H54 (cell line): ENCODE measurements around the gene GALNT8.

Source experiments
- DNase-seq: peaks from one replicate; pipeline ENCODE4 v3.0.0; 2011; ENCODE audit warnings: low spot score, mixed read lengths; ENCODE audit not compliant: insufficient read length
- FAIRE-seq: peaks from 3 replicates; lab custom pipeline; 2011; peaks lifted over from hg19 to GRCh38; lab: Jason Lieb, UNC
- POLR2A ChIP-seq: IDR thresholded peaks from 2 replicates; pipeline ENCODE4 v1.6.1; 2011; ENCODE audit warnings: low read depth, mild to moderate bottlenecking, low read length

Gene GALNT8

DNA sequence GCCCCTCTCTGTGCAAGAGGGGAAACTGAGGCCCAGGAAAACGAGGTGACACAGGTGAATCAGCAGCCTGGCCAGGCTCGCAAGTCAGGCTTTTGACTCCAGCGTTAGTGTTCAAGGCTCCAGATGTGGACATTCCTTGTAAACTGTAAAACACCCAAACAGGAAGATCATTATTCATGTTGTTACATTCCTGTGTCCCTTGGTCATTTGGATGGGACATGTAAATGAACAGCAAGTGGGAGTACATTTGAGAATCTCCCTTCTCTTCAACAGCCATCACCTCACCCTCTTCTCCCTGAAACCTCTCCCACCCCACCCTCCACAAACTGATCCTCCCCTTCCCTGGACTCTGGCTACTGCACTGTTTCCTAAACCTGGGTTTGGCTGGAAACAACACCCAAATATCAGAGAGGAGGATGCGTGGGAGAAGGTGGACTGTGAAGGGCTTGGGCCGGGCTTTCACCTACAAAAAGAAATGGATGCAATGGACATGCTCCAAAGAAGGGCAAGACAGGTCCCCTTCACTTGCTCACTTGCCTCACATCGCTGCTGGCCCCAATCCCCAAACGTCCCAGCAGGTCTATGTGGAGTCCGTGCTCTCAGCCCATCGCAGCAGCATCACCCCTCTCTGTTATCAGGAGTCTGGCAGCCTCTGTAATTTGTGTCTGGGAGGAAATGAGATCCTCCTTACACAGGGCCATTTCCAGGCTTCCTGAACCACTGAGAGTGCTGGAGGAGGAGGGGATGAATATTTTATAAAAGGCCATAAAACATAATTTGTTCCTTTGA lies 76.7 kb downstream of the GALNT8 start:
- DNase-seq (no peak), FAIRE-seq (no peak)
- no peak for TF ChIP-seq POLR2A

DNA sequence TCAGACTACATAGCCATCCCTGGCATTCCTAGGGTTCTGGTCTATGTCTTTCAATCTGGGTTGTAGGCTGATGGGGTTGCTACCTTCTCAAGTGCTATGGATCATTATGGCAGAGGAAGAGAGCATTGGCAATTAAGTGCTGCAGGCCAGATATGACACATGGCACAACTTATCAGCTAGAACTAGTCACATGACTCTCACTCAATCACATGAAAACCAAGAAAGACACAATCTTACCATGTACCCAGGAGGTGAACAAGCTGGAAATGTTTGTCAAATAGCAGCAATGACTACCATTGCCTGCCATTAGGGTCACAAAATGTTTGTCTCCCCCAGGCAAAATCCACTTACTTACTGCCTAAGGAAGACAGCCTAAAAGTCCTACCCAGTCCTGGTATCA lies 80.4 kb downstream of the GALNT8 start:
- DNase-seq (no peak), FAIRE-seq (no peak)
- TF ChIP-seq POLR2A: no peak

DNA sequence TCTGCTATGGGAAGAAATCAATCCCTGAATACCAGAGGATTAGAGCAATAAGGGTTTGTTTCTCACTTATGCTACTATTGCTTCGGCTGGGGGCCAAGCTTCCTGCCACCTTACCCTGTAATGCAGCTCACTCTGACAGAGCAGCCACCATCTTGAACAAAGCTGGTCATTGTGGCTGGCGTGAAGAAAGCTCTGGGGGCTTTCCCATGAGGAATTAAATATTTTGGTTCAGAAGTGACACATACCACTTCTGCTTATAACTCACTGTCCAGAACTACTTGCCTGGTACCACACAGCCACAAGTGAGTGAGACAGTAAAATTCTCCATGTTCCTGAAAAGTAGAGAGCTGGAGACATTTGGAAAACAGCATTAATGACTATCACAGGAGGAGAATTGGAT lies 82.6 kb downstream of the GALNT8 start:
- TF ChIP-seq POLR2A: no peak
- DNase-seq (no peak), FAIRE-seq (no peak)

DNA sequence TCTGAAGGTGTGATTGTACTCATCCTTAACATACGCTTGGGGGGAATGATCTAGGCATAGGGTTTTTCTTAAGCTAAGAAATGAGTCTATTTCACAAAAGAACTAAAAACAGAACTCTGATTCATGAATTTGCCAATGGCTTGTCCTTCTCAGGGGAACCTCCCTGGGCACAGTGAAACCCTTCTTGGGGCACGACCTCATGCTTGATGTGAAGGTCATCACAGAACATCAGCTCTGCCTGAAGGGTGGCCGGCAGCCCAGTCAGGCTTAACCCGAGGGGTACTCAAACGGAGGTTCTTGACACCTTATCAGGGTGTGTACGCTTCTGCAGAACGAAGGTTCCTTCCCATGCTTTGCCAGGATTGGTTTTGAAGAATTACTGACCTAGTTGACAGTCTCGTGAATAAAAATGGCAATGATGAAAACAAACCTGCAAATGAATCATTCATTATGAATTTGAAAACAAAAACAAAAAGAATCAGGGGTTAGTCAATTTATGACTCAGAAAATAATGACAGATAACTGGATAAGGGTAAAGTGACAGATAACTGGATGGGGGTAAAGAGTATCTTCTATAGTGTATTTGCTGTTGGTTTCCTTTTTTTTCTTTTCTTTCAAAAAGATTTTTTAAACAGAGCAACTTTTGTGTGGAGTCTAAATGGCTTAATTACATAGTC lies 86.4 kb downstream of the GALNT8 start:
- TF ChIP-seq POLR2A: no peak
- FAIRE-seq: no peak
- no peak for DNase-seq

DNA sequence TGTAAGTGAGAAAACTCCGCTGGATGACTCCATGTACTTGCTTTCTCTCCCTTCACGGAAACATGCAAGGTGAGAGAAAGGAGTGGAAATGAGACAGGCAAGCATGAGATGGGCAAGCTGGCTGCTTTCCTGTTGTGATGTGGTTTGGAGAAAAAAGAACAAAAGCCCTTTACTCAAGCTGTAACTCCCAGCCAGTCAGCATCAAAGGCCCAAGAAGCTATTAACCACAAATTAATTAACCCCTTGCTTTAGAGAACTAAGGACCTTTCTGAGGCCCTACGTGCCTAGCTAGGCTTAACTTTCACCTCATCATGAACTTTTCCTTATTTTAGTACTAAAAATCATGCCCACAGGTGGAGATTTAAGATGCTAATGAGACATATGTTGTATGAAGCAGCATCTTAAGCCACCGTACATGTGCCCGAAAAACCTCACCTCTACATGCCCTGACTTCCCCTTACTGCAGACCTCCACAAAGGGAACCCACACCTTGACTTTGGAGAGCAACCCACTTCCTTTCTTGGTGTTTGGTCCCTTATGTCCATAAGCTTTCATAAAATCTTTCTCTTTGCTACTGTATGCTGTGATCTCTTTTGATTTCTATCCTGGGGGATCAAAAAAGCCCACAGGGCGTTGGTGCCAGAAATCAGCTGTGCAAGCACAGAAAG lies 87.0 kb downstream of the GALNT8 start:
- no peak for TF ChIP-seq POLR2A
- no peak for FAIRE-seq
- DNase-seq: no peak

DNA sequence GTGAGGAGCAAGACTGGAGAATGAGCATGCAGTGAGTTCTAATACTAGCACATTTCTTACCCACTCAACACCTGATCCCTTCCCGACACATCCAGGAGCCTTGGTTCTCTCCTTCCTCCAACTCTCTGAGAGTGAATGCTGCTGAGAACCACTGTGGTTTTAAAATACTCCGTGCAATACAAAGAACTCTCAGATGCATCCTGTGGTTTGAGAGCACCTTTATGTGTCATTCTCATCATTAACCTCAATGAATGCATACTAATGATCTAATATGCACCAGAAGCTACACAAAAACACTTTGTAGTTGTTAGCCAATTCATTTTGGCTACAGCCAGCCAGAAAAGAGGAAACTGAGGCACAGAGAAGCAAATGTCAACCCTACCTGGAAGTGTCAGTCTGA lies 87.6 kb downstream of the GALNT8 start:
- DNase-seq (no peak), FAIRE-seq (no peak)
- no peak for TF ChIP-seq POLR2A

DNA sequence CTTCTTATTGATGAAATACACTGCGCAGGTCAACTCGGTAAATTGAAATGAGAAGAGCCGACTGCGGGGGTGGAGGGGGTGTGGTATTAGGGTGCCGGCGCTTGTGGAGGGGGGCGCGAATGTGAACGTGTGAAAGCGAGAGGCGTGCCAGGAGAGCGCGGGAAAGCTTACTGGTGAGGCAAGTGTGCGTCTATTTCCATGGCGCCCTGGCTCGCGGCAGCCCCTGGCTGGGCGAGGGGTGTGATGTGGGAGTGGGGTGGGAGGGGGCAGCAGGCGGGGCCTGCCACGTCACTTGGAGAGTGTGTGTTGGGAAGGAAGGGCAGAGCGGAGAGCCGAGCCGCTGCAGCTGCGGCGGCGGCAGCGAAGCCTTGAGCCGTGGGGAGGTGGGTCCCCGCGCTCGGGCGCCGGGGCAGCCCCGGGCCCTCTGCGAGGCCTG lies 88.8 kb downstream of the GALNT8 start:
- TF ChIP-seq POLR2A: no peak
- FAIRE-seq: no peak
- DNase-seq: no peak

DNA sequence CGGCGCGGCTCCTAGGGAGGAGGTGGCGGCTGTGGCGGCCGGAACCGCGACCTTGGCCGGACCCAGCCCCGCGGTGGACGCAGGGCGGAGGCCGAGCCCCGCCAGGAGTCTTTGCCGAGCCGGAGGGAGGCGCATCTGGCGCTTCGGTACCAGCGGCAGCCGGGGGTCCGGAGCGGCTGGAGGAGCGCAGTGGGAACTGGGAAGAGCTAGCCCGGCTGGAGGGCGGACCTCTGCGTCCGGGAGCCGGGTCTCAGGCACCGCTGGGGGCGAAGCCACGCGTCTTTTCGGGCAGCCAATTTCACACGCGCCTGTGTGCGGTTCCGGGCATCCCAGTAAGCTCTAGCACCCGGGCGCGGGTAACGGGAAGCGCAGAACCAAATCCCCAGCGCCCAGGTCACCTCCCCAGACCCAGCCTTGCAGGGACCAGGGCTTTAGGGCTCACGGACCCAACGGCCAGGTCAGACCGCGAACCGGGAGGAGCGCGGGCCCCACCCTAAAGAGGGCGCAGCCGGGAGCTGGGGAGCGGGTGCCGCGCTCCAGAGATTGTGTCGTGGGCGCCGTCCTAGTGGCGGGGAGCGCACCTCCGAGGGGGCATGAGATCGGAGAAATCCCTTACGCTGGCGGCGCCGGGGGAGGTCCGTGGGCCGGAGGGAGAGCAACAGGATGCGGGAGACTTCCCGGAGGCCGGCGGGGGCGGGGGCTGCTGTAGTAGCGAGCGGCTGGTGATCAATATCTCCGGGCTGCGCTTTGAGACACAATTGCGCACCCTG lies 89.4 kb downstream of the GALNT8 start:
- no peak for FAIRE-seq
- DNase-seq: no peak
- TF ChIP-seq POLR2A: no peak

DNA sequence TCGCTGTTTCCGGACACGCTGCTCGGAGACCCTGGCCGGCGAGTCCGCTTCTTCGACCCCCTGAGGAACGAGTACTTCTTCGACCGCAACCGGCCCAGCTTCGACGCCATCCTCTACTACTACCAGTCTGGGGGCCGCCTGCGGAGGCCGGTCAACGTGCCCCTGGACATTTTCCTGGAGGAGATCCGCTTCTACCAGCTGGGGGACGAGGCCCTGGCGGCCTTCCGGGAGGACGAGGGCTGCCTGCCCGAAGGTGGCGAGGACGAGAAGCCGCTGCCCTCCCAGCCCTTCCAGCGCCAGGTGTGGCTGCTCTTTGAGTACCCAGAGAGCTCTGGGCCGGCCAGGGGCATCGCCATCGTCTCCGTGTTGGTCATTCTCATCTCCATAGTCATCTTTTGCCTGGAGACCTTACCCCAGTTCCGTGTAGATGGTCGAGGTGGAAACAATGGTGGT lies 90.0 kb downstream of the GALNT8 start:
- DNase-seq (no peak), FAIRE-seq (no peak)
- TF ChIP-seq POLR2A: no peak

DNA sequence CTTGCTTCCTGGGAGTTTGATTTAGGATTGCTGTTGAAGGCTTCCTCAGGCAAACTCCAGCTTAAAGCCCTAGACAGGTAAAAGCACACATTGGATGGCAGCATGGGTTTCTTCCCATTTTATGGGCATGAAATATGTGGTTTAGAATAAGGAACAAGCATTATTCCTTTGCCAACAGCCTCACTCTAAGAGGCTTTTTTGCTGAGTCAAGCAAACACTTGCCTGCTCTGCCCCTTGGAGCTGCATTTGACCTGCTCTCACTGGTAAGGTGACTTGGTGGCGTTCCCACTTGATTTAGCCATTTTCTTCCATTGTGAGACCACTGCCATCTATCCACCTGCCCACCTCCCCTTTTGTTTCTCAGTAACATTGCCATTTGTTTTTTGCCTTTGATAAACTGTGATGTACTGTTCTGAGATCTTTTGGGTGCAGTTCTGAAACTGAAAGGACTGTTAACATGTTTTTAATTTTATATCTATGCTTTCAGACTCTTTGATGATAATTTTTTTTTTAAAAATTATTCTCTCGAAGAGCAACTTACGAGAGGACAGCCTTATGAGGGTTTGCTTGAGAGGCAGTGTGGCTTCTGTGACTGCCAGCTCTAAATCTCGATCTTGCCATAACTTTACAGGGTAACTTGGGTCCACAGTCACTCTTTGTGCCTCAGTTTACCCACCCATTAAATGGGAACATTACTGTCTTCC lies 92.6 kb downstream of the GALNT8 start:
- FAIRE-seq (no peak), DNase-seq (no peak)
- TF ChIP-seq POLR2A: no peak

DNA sequence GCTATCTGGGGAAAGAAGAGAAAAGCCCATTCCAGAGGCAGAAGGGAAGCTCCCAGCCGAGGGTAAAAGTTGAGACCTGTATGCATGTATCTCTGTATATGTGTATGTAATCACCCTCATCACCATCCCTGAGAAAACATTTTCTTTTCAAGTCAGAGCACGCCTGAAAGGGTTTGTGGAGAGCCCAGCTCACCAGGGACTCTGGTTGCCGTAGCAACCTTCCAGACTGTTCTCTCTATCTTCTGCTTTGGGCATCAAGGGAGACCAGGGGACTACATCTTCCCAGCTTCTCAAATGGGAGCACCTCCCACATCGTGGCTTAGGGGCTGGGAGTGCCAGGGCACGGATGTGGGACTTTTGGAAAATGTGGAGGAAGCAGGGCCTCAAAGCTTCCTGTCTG lies 93.5 kb downstream of the GALNT8 start:
- no peak for FAIRE-seq
- TF ChIP-seq POLR2A: no peak
- no peak for DNase-seq

DNA sequence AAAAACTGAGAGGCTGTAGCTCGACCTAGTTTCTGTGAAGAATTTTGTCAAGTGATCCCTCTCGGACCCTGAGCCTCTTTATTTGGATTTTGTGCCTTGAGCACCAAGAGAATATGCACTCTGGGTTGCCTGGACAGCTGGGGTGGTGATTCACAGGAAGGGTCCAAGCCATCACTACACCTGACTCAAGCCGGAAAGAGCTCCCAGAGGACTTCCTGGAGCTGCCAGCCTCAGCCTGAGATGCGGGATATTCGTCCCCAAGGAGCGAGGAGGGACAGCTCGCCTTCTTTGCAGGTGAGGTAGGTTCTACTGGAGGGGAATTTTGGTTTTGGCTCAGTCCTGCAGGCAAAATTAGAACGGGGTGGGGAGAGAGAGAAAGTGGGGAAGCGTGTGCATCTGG lies 94.3 kb downstream of the GALNT8 start:
- TF ChIP-seq POLR2A: no peak
- no peak for FAIRE-seq
- DNase-seq: no peak

DNA sequence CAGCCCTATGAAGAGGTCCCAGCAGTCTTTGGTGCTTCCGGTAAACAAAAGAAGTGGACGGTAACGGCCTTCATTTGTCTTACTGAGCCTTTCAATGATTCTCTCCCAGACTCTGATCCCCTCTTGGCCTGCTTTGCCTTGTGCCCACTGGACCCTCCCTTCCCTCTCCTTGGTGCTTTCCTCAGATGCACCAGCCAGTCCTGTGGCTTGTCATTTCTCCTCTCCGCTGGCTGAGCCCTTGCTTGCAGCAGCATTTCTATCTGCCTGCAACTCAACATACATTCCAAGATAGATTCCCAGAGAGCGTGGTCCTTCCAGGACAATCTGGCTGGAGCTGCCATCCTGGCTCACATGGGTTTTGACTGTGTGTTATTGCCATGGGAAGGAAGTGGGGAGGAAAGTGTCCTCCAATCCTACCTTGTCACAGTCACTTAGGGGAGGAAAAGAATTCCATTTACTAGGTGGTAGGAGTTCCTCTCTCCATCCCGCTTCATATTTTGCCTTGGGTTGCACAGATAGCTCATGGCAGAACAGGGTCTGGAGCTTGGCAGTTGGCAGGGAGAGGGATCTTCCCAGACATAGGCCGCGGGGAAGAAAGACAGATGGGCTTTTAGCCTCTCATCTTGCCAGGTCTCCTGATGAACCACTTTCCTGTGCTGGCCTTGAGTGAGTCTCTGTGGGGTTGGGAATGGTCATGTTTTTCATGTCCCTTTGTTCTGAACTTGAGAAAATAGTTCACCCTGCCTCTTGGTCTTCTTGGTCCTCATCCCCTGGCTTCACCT lies 96.7 kb downstream of the GALNT8 start:
- FAIRE-seq (no peak), DNase-seq (no peak)
- no peak for TF ChIP-seq POLR2A
